HepG2 (cell line): Measurements from ENCODE around the gene TM4SF18. TPM values are rescaled to one million over a fixed set of nuclear protein-coding genes. Genes with fewer than 3 reads are reported as not detected.

Experiments
- ARID3A ChIP-seq: IDR thresholded peaks from 2 replicates; pipeline ENCODE4 v1.6.1; 2012; ENCODE audit warnings: low read depth, low read length, improper control_type of control experiment
- ASH2L ChIP-seq: fragments of 300-600, 200-600 bp; sonication (generic); IDR thresholded peaks from 2 replicates; pipeline ENCODE4 v1.7.0; 2017; ENCODE audit warnings: low read depth, mild to moderate bottlenecking, moderate library complexity, mixed read lengths, low read length; ENCODE audit not compliant: insufficient read length
- DNMT3B ChIP-seq: conservative IDR thresholded peaks from 2 replicates; pipeline ENCODE4 v1.6.1; 2016; ENCODE audit warnings: missing biosample characterization, control low read depth
- IKZF5 ChIP-seq: IDR thresholded peaks from 2 replicates; pipeline ENCODE4 v1.6.1; 2018; ENCODE audit warnings: missing genetic modification reagents, mild to moderate bottlenecking, missing compliant biosample characterization
- KDM6A ChIP-seq: IDR thresholded peaks from 2 replicates; pipeline ENCODE4 v1.6.1; 2016; ENCODE audit warnings: low read depth
- PAXIP1 ChIP-seq: sonication (generic); formaldehyde crosslinking; conservative IDR thresholded peaks from 2 replicates; pipeline ENCODE4 v1.4.0; 2020; ENCODE audit warnings: mild to moderate bottlenecking, missing genetic modification reagents, moderate library complexity
- POLR2AphosphoS2 ChIP-seq: IDR thresholded peaks from 2 replicates; pipeline ENCODE4 v1.6.1; 2011; ENCODE audit warnings: low read depth, low read length, improper control_type of control experiment
- RARG ChIP-seq: sonication (generic); formaldehyde crosslinking; IDR thresholded peaks from 2 replicates; pipeline ENCODE4 v1.4.0; 2020; ENCODE audit warnings: low read depth, mild to moderate bottlenecking, missing genetic modification reagents
- SAFB2 ChIP-seq: sonication (generic); formaldehyde crosslinking; IDR thresholded peaks from 2 replicates; pipeline ENCODE4 v1.5.1; 2020; ENCODE audit warnings: missing genetic modification reagents, low read depth, mild to moderate bottlenecking, borderline replicate concordance
- SMARCC2 ChIP-seq: fragments of 450-650 bp; IDR thresholded peaks from 2 replicates; pipeline ENCODE4 v1.6.1; 2017; ENCODE audit warnings: antibody characterized with exemption, mild to moderate bottlenecking
- TBL1XR1 ChIP-seq: fragments of 150-350 bp; IDR thresholded peaks from 2 replicates; pipeline ENCODE4 v1.6.1; 2014; ENCODE audit warnings: borderline replicate concordance, low read length; ENCODE audit not compliant: partially characterized antibody
- TBP ChIP-seq: sonication (generic); formaldehyde crosslinking; IDR thresholded peaks from 2 replicates; pipeline ENCODE4 v1.5.0; 2020; ENCODE audit warnings: missing genetic modification reagents
- THRA ChIP-seq: sonication (generic); formaldehyde crosslinking; IDR thresholded peaks from 2 replicates; pipeline ENCODE4 v1.4.0; 2020; ENCODE audit warnings: missing genetic modification reagents, borderline replicate concordance
- ZBTB4 ChIP-seq: sonication (generic); formaldehyde crosslinking; IDR thresholded peaks from 2 replicates; pipeline ENCODE4 v1.4.0; 2020; ENCODE audit warnings: missing genetic modification reagents, mild to moderate bottlenecking, borderline replicate concordance
- ZNF383 ChIP-seq: sonication (generic); formaldehyde crosslinking; IDR thresholded peaks from 2 replicates; pipeline ENCODE4 v1.4.0; 2020; ENCODE audit warnings: missing genetic modification reagents, mild to moderate bottlenecking, borderline replicate concordance
- ZNF652 ChIP-seq: IDR thresholded peaks from 2 replicates; pipeline ENCODE4 v1.6.1; 2016; ENCODE audit warnings: low read depth, borderline replicate concordance
- ZNF788 ChIP-seq: sonication (generic); formaldehyde crosslinking; IDR thresholded peaks from 2 replicates; pipeline ENCODE4 v1.5.0; 2020; ENCODE audit warnings: mild to moderate bottlenecking, missing genetic modification reagents, borderline replicate concordance
- ZSCAN25 ChIP-seq: sonication (generic); formaldehyde crosslinking; IDR thresholded peaks from 2 replicates; pipeline ENCODE4 v1.8.0; 2022; ENCODE audit warnings: mild to moderate bottlenecking, missing genetic modification reagents
- polyA plus RNA-seq, 8 experiments: library from polyadenylated mRNA; depleted of rRNA in 3 of 8; stranded (reverse) in 7 of 8; unstranded in 1 of 8; fragments of >200 nt; fragmentation: Illumina TruSeq in 4 of 8; extraction: Trizol in 4 of 8; gene quantifications; 2 replicates each; pipeline versions ENCODE4 v1.2.1 to v1.2.3, GENCODE V29; 2011 to 2016; ENCODE audit warnings: low read depth in 4 of 8, missing spikeins in 1 of 8, mixed read lengths in 1 of 8; ENCODE audit not compliant: insufficient read depth in 1 of 8
- total RNA-seq, 5 experiments: library from RNA; depleted of rRNA; stranded (reverse); fragments of >200 nt; fragmentation: Illumina TruSeq; extraction: Trizol; gene quantifications; 2 replicates each; pipeline ENCODE4 v1.2.3, GENCODE V29; 2016; ENCODE audit warnings: low read depth in 1 of 5

TM4SF18 gene
- total and polyA plus RNA-seq, 2 of the 13 experiments (the other 11 are each of a cell fraction or from before 2014, with no cell fraction given) = 0.15 TPM; not detected in 1

- TF ChIP-seq ASH2L = peak; percentile 25
- TF ChIP-seq ARID3A = no peak
- TF ChIP-seq KDM6A (CRISPR knock-in tag) = no peak
- no peak for TF ChIP-seq TBL1XR1
- no peak for TF ChIP-seq ZNF788
- no peak for TF ChIP-seq ZBTB4 (CRISPR knock-in tag)
- TF ChIP-seq POLR2AphosphoS2 = 0 out of 2 replicates have a peak, but pooled peaks have one; percentile 41
- no peak for TF ChIP-seq ZSCAN25
- TF ChIP-seq IKZF5 (CRISPR knock-in tag) = no peak
- no peak for TF ChIP-seq SAFB2
- TF ChIP-seq RARG (CRISPR knock-in tag) = no peak
- TF ChIP-seq THRA (CRISPR knock-in tag) = no peak
- TF ChIP-seq TBP (CRISPR knock-in tag) = no peak
- TF ChIP-seq DNMT3B (CRISPR knock-in tag) = no peak
- no peak for TF ChIP-seq ZNF383
- no peak for TF ChIP-seq PAXIP1 (CRISPR knock-in tag)
- TF ChIP-seq ZNF652 (CRISPR knock-in tag) = no peak
- TF ChIP-seq SMARCC2 = no peak
Measured at GRCh38 chr3:149375501-149376196, 42.2 kb upstream of the TM4SF18 start (continued).
